AG09309 (cell line): ENCODE measurements around the gene EXOC4.

Experiments used
- DNase-seq: peaks from one replicate; pipeline ENCODE4 v3.0.0-alpha.2; 2010; ENCODE audit warnings: low read depth
- H3K4me3 ChIP-seq: 2 replicates; pipeline ENCODE4 v1.5.1; 2011; ENCODE audit warnings: mild to moderate bottlenecking, low read depth, low read length, moderate library complexity; ENCODE audit not compliant: control insufficient read depth
- TF ChIP-seq, protein P1 (sequence below): IDR thresholded peaks from 2 replicates; pipeline ENCODE4 v1.5.1; 2011; ENCODE audit warnings: mild to moderate bottlenecking, low read depth, low read length, inconsistent platforms; ENCODE audit not compliant: insufficient read depth, control insufficient read depth; ENCODE audit errors: missing control alignments

The EXOC4 gene

GRCh38 chr7:134024739-134025138 is 771.9 kb downstream of the EXOC4 start:
- no peak overlapping the region for H3K4me3 ChIP-seq
- no peak for DNase-seq
- TF ChIP-seq, protein P1, sequence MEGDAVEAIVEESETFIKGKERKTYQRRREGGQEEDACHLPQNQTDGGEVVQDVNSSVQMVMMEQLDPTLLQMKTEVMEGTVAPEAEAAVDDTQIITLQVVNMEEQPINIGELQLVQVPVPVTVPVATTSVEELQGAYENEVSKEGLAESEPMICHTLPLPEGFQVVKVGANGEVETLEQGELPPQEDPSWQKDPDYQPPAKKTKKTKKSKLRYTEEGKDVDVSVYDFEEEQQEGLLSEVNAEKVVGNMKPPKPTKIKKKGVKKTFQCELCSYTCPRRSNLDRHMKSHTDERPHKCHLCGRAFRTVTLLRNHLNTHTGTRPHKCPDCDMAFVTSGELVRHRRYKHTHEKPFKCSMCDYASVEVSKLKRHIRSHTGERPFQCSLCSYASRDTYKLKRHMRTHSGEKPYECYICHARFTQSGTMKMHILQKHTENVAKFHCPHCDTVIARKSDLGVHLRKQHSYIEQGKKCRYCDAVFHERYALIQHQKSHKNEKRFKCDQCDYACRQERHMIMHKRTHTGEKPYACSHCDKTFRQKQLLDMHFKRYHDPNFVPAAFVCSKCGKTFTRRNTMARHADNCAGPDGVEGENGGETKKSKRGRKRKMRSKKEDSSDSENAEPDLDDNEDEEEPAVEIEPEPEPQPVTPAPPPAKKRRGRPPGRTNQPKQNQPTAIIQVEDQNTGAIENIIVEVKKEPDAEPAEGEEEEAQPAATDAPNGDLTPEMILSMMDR = no peak

DNA sequence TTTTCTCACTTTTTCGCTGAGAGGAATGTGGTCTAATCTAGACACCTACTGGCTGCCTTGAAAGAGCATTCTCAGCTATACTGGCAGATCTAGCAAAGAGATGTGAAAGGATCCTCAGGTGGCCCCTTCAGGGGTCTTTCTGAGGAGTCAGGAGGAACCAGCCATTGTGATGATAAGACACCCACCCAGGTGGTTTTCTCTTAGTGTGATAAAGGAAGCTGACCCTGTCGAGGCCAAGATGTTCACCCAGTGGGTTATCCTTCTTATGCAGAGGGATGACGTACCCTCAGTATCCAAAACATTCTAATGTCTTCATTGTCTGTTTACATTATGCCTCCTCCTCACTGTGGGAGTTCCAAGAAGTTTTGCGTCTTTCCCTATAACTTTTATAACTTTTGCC is 776.0 kb downstream of the EXOC4 start:
- H3K4me3 ChIP-seq = no peak overlapping the region
- no peak for DNase-seq
- TF ChIP-seq, protein P1 = no peak

DNA sequence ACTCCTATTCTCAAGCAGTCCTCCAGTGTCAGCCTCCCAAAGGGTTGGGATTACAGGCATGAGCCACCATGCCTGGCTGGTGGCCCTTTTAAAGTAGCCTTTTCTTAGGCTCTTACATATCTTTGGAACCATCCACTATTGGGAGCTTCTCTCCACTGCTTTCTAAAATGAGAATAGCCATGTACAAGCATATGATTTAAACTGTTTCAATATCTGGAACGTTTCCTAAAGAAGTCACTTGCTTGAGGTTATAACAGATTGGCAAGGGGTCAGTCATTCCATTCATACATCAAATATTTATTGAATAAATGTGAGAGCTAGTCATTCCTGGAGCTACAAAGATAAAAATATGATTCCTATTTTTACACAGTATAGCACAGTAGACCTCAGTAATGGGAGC is 776.9 kb downstream of the EXOC4 start:
- no peak overlapping the region for H3K4me3 ChIP-seq
- DNase-seq = no peak
- TF ChIP-seq, protein P1 = no peak

DNA sequence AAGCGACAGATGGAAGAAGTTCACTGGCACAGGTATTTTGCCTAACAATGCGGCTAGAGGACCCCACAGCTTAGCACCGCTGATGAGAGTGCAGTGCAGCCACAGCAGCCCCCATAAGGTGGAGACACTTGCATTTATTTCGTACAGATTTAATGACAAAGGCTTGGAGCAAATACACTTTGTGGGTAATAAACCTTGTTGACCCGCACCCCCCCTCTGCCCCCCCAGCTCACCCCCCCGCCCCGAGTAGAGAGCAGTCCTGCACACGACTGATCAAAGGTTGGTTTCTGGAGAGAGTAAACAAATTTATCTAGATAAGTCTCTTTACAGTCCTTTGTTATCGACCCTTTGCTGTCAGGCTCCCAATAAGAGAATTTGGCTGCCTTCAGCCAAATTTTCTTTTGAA is 777.6 kb downstream of the EXOC4 start:
- no peak for DNase-seq
- TF ChIP-seq, protein P1 = no peak
- H3K4me3 ChIP-seq = no peak overlapping the region

GRCh38 chr7:134031835-134032617 is 779.1 kb downstream of the EXOC4 start:
- no peak for DNase-seq
- H3K4me3 ChIP-seq = no peak overlapping the region
- TF ChIP-seq, protein P1 = no peak

- TF ChIP-seq, protein P1 = no peak
- DNase-seq = no peak
Observed at GRCh38 chr7:134034652-134035051, 781.8 kb downstream of the EXOC4 start.

More at GRCh38 chr7:134034652-134035051, 781.8 kb downstream of the EXOC4 start:
- H3K4me3 ChIP-seq = no peak overlapping the region
